SK-N-SH (cell line): ENCODE measurements around the gene PRICKLE3. TPM values are rescaled to one million over a fixed set of nuclear protein-coding genes. Genes with fewer than 3 reads are reported as not detected.

Experiments used
- CTCF ChIA-PET: fragments of 300-600, 350-600 bp; formaldehyde crosslinking; extraction: SDS; loops from one replicate; lab custom pipeline; 2021; lab: Yijun Ruan, JAX
- POLR2A ChIA-PET: fragments of 350-600 bp; sonication (Branson Sonifier 250); formaldehyde crosslinking; extraction: SDS; loops from one replicate; lab custom pipeline; 2020; ENCODE audit warnings: antibody characterized with exemption, inconsistent platforms; lab: Yijun Ruan, JAX
- DNase-seq: peaks from one replicate; pipeline ENCODE4 v3.0.0; 2012
- H2AFZ ChIP-seq: fragments of 200-600 bp; sonication (generic); 2 replicates; pipeline ENCODE4 v1.8.1; 2016; ENCODE audit warnings: antibody characterized with exemption, mild to moderate bottlenecking, low read depth
- H3F3A ChIP-seq: fragments of 200-600 bp; sonication (generic); replicated peaks from 2 replicates; pipeline ENCODE3; 2016; ENCODE audit warnings: antibody characterized with exemption, mild to moderate bottlenecking; ENCODE audit not compliant: insufficient read depth
- H3K27ac ChIP-seq, 2 experiments: fragments of 200-500 bp in 1 of 2; fragments of 200-600 bp in 1 of 2; sonication (Bioruptor generic) in 1 of 2; sonication (generic), shearing (Covaris generic) in 1 of 2; 2 replicates each; pipeline versions ENCODE4 v1.5.1 to v1.6.1; 2014 to 2016; ENCODE audit warnings: low read depth in 2 of 2, inconsistent platforms in 1 of 2, low read length in 1 of 2, mild to moderate bottlenecking in 1 of 2, mixed read lengths in 1 of 2
- H3K27me3 ChIP-seq: fragments of 200-600 bp; sonication (generic), shearing (Covaris generic); 2 replicates; pipeline ENCODE4 v1.6.1; 2016; ENCODE audit warnings: mixed run types; ENCODE audit not compliant: insufficient read depth
- H3K36me3 ChIP-seq, 2 experiments: fragments of 200-500 bp in 1 of 2; fragments of 200-600 bp in 1 of 2; sonication (Bioruptor generic) in 1 of 2; sonication (generic) in 1 of 2; replicated peaks in 1 of 2; 2 replicates each; pipeline versions ENCODE3 to v1.5.1; 2014 to 2016; ENCODE audit warnings: low read length in 1 of 2, mild to moderate bottlenecking in 1 of 2; ENCODE audit not compliant: insufficient read depth in 2 of 2, control insufficient read depth in 1 of 2
- H3K4me1 ChIP-seq, 2 experiments: fragments of 200-500 bp in 1 of 2; fragments of 200-600 bp in 1 of 2; sonication (Bioruptor generic) in 1 of 2; sonication (generic), shearing (Covaris generic) in 1 of 2; 2 replicates each; pipeline versions ENCODE4 v1.5.1 to v1.6.1; 2014 to 2016; ENCODE audit warnings: low read depth in 1 of 2, low read length in 1 of 2, mixed run types in 1 of 2; ENCODE audit not compliant: insufficient read depth in 2 of 2, control insufficient read depth in 1 of 2
- H3K4me2 ChIP-seq: fragments of 200-600 bp; sonication (generic), shearing (Covaris generic); 2 replicates; pipeline ENCODE4 v1.6.1; 2017; ENCODE audit warnings: mixed run types
- H3K4me3 ChIP-seq, 2 experiments: fragments of 200-500 bp in 1 of 2; fragments of 200-600 bp in 1 of 2; sonication (Bioruptor generic) in 1 of 2; sonication (generic), shearing (Covaris generic) in 1 of 2; 2 replicates each; pipeline versions ENCODE4 v1.5.1 to v1.8.1; 2014 to 2016; ENCODE audit warnings: low read depth in 2 of 2, inconsistent platforms in 1 of 2, low read length in 1 of 2, mild to moderate bottlenecking in 1 of 2, mixed read lengths in 1 of 2, moderate library complexity in 1 of 2
- H3K79me2 ChIP-seq: fragments of 200-600 bp; sonication (generic); 2 replicates; pipeline ENCODE4 v1.8.1; 2017; ENCODE audit warnings: mild to moderate bottlenecking; ENCODE audit not compliant: insufficient read depth
- H3K9ac ChIP-seq: fragments of 200-600 bp; sonication (generic); 2 replicates; pipeline ENCODE4 v1.6.1; 2017; ENCODE audit warnings: mixed run types
- H3K9me2 ChIP-seq: fragments of 200-600 bp; sonication (generic); 2 replicates; pipeline ENCODE4 v1.6.1; 2017; ENCODE audit warnings: mixed run types
- H3K9me3 ChIP-seq: fragments of 200-600 bp; sonication (generic); 2 replicates; pipeline ENCODE4 v1.6.1; 2017; ENCODE audit warnings: mixed run types, mild to moderate bottlenecking, moderate library complexity
- H4K20me1 ChIP-seq: fragments of 200-600 bp; sonication (generic); 2 replicates; pipeline ENCODE4 v1.6.1; 2017; ENCODE audit warnings: mild to moderate bottlenecking, mixed run types; ENCODE audit not compliant: insufficient read depth
- CTCF ChIP-seq: fragments of 200-600 bp; sonication (generic); IDR thresholded peaks from 2 replicates; pipeline ENCODE4 v1.6.1; 2017; ENCODE audit warnings: antibody characterized with exemption, mild to moderate bottlenecking, moderate library complexity
- EP300 ChIP-seq, 2 experiments: IDR thresholded peaks; 2 replicates each; pipeline versions ENCODE4 v1.4.0 to v1.6.1; 2012; ENCODE audit warnings: borderline replicate concordance in 1 of 2, low read depth in 1 of 2, low read length in 1 of 2
- EZH2phosphoT487 ChIP-seq: fragments of 200-600 bp; sonication (generic); IDR thresholded peaks from 2 replicates; pipeline ENCODE4 v1.6.1; 2017; ENCODE audit warnings: low read depth, mixed run types, mild to moderate bottlenecking, antibody characterized with exemption, moderate library complexity, borderline replicate concordance
- GABPA ChIP-seq: IDR thresholded peaks from 2 replicates; pipeline ENCODE4 v1.4.0; 2012; ENCODE audit warnings: low read depth, mild to moderate bottlenecking
- GATA2 ChIP-seq: sonication (generic); formaldehyde crosslinking; IDR thresholded peaks from 2 replicates; pipeline ENCODE4 v1.5.0; 2020; ENCODE audit warnings: mild to moderate bottlenecking, missing genetic modification reagents
- IRF3 ChIP-seq: fragments of 150-350 bp; IDR thresholded peaks from 2 replicates; pipeline ENCODE4 v1.6.1; 2016; ENCODE audit warnings: mild to moderate bottlenecking, low read depth, low read length
- JUND ChIP-seq: IDR thresholded peaks from 2 replicates; pipeline ENCODE4 v1.4.0; 2012
- MAX ChIP-seq: IDR thresholded peaks from 2 replicates; pipeline ENCODE4 v1.4.0; 2012; ENCODE audit warnings: low read depth
- MEF2A ChIP-seq: IDR thresholded peaks from 2 replicates; pipeline ENCODE4 v1.4.0; 2012; ENCODE audit warnings: low read depth, borderline replicate concordance
- MXI1 ChIP-seq: IDR thresholded peaks from 2 replicates; pipeline ENCODE4 v1.6.1; 2012; ENCODE audit warnings: mild to moderate bottlenecking, low read depth, low read length, improper control_type of control experiment
- NFIC ChIP-seq: IDR thresholded peaks from 2 replicates; pipeline ENCODE4 v1.4.0; 2012; ENCODE audit warnings: borderline replicate concordance
- NRF1 ChIP-seq: IDR thresholded peaks from 2 replicates; pipeline ENCODE4 v1.6.1; 2012; ENCODE audit warnings: low read depth, mild to moderate bottlenecking, low read length
- POLR2AphosphoS5 ChIP-seq: IDR thresholded peaks from 2 replicates; pipeline ENCODE4 v1.6.1; 2012; ENCODE audit warnings: low read depth, low read length
- RCOR1 ChIP-seq: fragments of 150-350 bp; IDR thresholded peaks from 2 replicates; pipeline ENCODE4 v1.6.1; 2017; ENCODE audit warnings: antibody characterized with exemption, low read length
- REST ChIP-seq: IDR thresholded peaks from 2 replicates; pipeline ENCODE4 v1.6.1; 2012; ENCODE audit warnings: mild to moderate bottlenecking, low read depth, low read length, moderate library complexity
- RXRA ChIP-seq: IDR thresholded peaks from 2 replicates; pipeline ENCODE4 v1.4.0; 2012; ENCODE audit warnings: low read depth, mild to moderate bottlenecking, borderline replicate concordance
- SIN3A ChIP-seq: IDR thresholded peaks from 2 replicates; pipeline ENCODE4 v1.6.1; 2012; ENCODE audit warnings: low read depth, mild to moderate bottlenecking, low read length, moderate library complexity, borderline replicate concordance
- SMC3 ChIP-seq: IDR thresholded peaks from 2 replicates; pipeline ENCODE4 v1.6.1; 2012; ENCODE audit warnings: low read depth, low read length, improper control_type of control experiment
- TCF12 ChIP-seq: IDR thresholded peaks from 2 replicates; pipeline ENCODE4 v1.4.0; 2012
- WGBS: methylation state at CpG from one replicate; pipeline ENCODE4 v1.1.6; 2017; ENCODE audit warnings: low lambda C conversion rate; 5-methylcytosine and 5-hydroxymethylcytosine counted together
- polyA plus RNA-seq, 3 experiments: library from polyadenylated mRNA; depleted of rRNA; stranded (reverse); fragments of >200 nt; gene quantifications; 2 replicates each; pipeline ENCODE4 v1.2.3, GENCODE V29; 2012

The PRICKLE3 gene
- polyA plus RNA-seq, 1 of the 3 experiments (the other 2 are of a cell fraction), result 0.07 TPM

- CTCF ChIA-PET, result interaction anchor here (0.6 to 0.9 kb wide), 9 partner anchors 10 to 54 kb away, joined by 3 to 6 read pairs (median 4); no protein-coding TSS in a partner anchor
- DNase-seq, result no peak
- no peaks in the 10 kb centered on the region; a peak in 1 of 4 replicates for H3K4me1 ChIP-seq
- no peaks in the 10 kb centered on the region for H3K9me2 ChIP-seq
- no peaks in the 10 kb centered on the region for H4K20me1 ChIP-seq
- H3F3A ChIP-seq, result peaks cover 3% of the 10 kb centered on the region
- H3K27ac ChIP-seq, result peak overlapping the region; percentile 85 to 90
- no peaks in the 10 kb centered on the region for H3K36me3 ChIP-seq
- H2AFZ ChIP-seq, result no peak overlapping the region
- TF ChIP-seq GATA2 (CRISPR knock-in tag), result no peak
- no peak for TF ChIP-seq EZH2phosphoT487
- TF ChIP-seq MEF2A, result no peak
- no peak for TF ChIP-seq TCF12
- 0 out of 2 replicates have a peak, but pooled peaks have one; percentile 41 for TF ChIP-seq MXI1
- no peak for TF ChIP-seq SIN3A
- TF ChIP-seq EP300 (IDR thresholded peaks at IDR 0.05; ENCODE audit: borderline replicate concordance in 1 of 2, low read depth in 1 of 2, low read length in 1 of 2), result no peak
- H3K4me2 ChIP-seq, result peak overlapping the region; percentile 78
- peak overlapping the region; percentile 83; the same call in 1 of the 2 replicates for H3K9ac ChIP-seq
- H3K4me3 ChIP-seq, result peak overlapping the region; percentile 46 to 54
- POLR2A ChIA-PET, result no interaction called here
- H3K79me2 ChIP-seq, result no peaks in the 10 kb centered on the region
- peaks cover 8% of the 10 kb centered on the region; the same call in 1 of the 2 replicates for H3K27me3 ChIP-seq
- 11% methylated on average over 18 of the region's 18 CpGs for WGBS
- H3K9me3 ChIP-seq, result no peaks in the 10 kb centered on the region
Observed at GRCh38 chrX:49155243-49155899, 30.8 kb downstream of the PRICKLE3 start.

GRCh38 chrX:49153467-49153866, 32.7 kb downstream of the PRICKLE3 start:
- ChIA-PET CTCF (no interaction called here), POLR2A (no interaction called here)
- H3K9me2 ChIP-seq, result no peaks in the 10 kb centered on the region
- H3K36me3 ChIP-seq, result no peaks in the 10 kb centered on the region
- 56% methylated on average over 1 of the region's 1 CpG for WGBS
- no peak overlapping the region for H3K27ac ChIP-seq
- DNase-seq, result no peak
- H3K4me2 ChIP-seq, result no peak overlapping the region
- H3F3A ChIP-seq, result peaks cover 3% of the 10 kb centered on the region
- no peaks in the 10 kb centered on the region; a peak in 1 of 4 replicates for H3K4me1 ChIP-seq
- no peak overlapping the region for H3K9ac ChIP-seq
- H3K4me3 ChIP-seq, result no peak overlapping the region
- peaks cover 15% of the 10 kb centered on the region; the same call in 1 of the 2 replicates for H3K27me3 ChIP-seq
- H3K79me2 ChIP-seq, result no peaks in the 10 kb centered on the region
- H3K9me3 ChIP-seq, result no peaks in the 10 kb centered on the region
- no peaks in the 10 kb centered on the region for H4K20me1 ChIP-seq
- H2AFZ ChIP-seq, result no peak overlapping the region
- TF ChIP-seq POLR2AphosphoS5 (no peak), GATA2 (CRISPR knock-in tag) (no peak), NRF1 (no peak), SIN3A (no peak), SMC3 (no peak), GABPA (no peak), EP300 (IDR thresholded peaks at IDR 0.05; ENCODE audit: borderline replicate concordance in 1 of 2, low read depth in 1 of 2, low read length in 1 of 2) (no peak), MAX (no peak), RXRA (no peak), EZH2phosphoT487 (no peak), IRF3 (no peak), NFIC (no peak), CTCF (no peak), RCOR1 (no peak), REST (no peak), JUND (no peak)
